COLO829 (cell line): Measurements from ENCODE around the gene ADCY1.
A peak's percentile ranks its signal among the peaks of the same experiment; 100 is the strongest.

Experiments
- DNase-seq: peaks from one replicate; pipeline ENCODE4 v3.0.0; 2012; ENCODE audit warnings: low spot score

Gene ADCY1

GRCh38 chr7:45578022-45578421 is 3.9 kb downstream of the ADCY1 start:
- no peak for DNase-seq

GRCh38 chr7:45578467-45578866 is 4.3 kb downstream of the ADCY1 start:
- DNase-seq: no peak

GRCh38 chr7:45579391-45579801 is 5.2 kb downstream of the ADCY1 start:
- DNase-seq: no peak

- no peak for DNase-seq
Measured at GRCh38 chr7:45580053-45580872, 6.1 kb downstream of the ADCY1 start.

GRCh38 chr7:45581271-45581780 is 7.2 kb downstream of the ADCY1 start:
- DNase-seq: no peak

- no peak for DNase-seq
Measured at GRCh38 chr7:45582136-45582749, 8.1 kb downstream of the ADCY1 start.

GRCh38 chr7:45582868-45583277 is 8.7 kb downstream of the ADCY1 start:
- peak; percentile 48 for DNase-seq

GRCh38 chr7:45583296-45583695 is 9.1 kb downstream of the ADCY1 start:
- DNase-seq: peak; percentile 59

- no peak for DNase-seq
Measured at GRCh38 chr7:45584261-45585210, 10.4 kb downstream of the ADCY1 start.

- no peak for DNase-seq
Measured at GRCh38 chr7:45585628-45586027, 11.5 kb downstream of the ADCY1 start.

- DNase-seq: no peak
Measured at GRCh38 chr7:45586542-45587520, 12.7 kb downstream of the ADCY1 start.

GRCh38 chr7:45588466-45588865 is 14.3 kb downstream of the ADCY1 start:
- no peak for DNase-seq

- DNase-seq: no peak
Measured at GRCh38 chr7:45589061-45589460, 14.9 kb downstream of the ADCY1 start.

- no peak for DNase-seq
Measured at GRCh38 chr7:45589915-45590678, 15.9 kb downstream of the ADCY1 start.

- no peak for DNase-seq
Measured at GRCh38 chr7:45590679-45591057, 16.5 kb downstream of the ADCY1 start.

GRCh38 chr7:45591101-45591906 is 17.1 kb downstream of the ADCY1 start:
- DNase-seq: no peak

GRCh38 chr7:45592230-45592991 is 18.2 kb downstream of the ADCY1 start:
- DNase-seq: no peak

GRCh38 chr7:45593121-45593541 is 19.0 kb downstream of the ADCY1 start:
- no peak for DNase-seq

- DNase-seq: no peak
Measured at GRCh38 chr7:45593877-45594276, 19.7 kb downstream of the ADCY1 start.
